H1 (cell line): ENCODE measurements around the gene IL1RAP. TPM values are rescaled to one million over a fixed set of nuclear protein-coding genes. Genes with fewer than 3 reads are reported as not detected.

Experiments used
- polyA plus RNA-seq, 7 experiments: library from polyadenylated mRNA; depleted of rRNA in 3 of 7; stranded (reverse) in 5 of 7; unstranded in 2 of 7; fragments of >200 nt in 5 of 7; fragments of 200-250 nt in 2 of 7; gene quantifications; 1 replicate in 5 of 7; 2 replicates in 1 of 7; 4 replicates in 1 of 7; pipeline versions ENCODE4 v1.2.1 to v1.2.3, GENCODE V29; 2011 to 2013; ENCODE audit warnings: missing spikeins in 2 of 7, mixed read lengths in 2 of 7
- total RNA-seq: library from RNA; stranded (reverse); fragmentation: NEBNext Ultra II Directional; extraction: Animal tissue kit (Norgen Biotek cat#: 25700); gene quantifications from 2 replicates; pipeline ENCODE4 v1.2.1, GENCODE V29; 2021
- TF ChIP-seq, protein P1 (sequence below): IDR thresholded peaks from 2 replicates; pipeline ENCODE4 v1.6.1; 2012; ENCODE audit warnings: inconsistent platforms

Gene IL1RAP
- total and polyA plus RNA-seq, 2 of the 8 experiments (the other 6 are each of a cell fraction or from before 2014, with no cell fraction given): 2.4 to 3.9 TPM

DNA sequence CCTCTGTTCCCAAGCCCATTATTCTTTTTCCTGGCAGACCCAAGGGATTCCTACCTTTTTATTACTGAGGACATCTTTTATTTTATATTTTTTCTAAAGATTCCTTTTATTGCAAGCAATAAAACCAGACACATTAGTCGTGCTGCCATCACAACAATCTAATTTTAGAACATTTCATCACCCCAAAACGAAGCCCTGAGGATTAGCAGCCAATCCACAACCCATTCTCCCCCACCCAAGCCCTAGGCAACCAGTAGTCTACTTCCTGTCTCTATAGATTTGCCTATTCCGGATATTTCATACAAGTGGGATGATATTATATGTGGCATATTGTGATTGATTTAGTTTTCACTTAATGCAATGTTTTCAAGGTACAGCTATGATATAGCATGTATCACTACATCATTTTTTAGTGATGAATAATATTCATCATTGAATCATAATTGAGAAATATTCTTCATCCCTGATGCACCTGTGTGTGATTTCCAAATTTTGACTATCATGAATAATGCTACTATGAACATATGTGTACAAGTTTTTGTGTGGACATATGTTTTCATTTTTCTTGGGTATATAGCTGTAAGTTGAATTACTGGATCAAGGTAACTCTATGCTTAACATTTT, 65.7 kb downstream of the IL1RAP start (continued):
- TF ChIP-seq, protein P1, sequence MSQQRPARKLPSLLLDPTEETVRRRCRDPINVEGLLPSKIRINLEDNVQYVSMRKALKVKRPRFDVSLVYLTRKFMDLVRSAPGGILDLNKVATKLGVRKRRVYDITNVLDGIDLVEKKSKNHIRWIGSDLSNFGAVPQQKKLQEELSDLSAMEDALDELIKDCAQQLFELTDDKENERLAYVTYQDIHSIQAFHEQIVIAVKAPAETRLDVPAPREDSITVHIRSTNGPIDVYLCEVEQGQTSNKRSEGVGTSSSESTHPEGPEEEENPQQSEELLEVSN: no peak
